HEK293T (cell line): ENCODE measurements around the gene OR4D1.

Experiments
- ELF4 ChIP-seq: fragments of 450-650 bp; IDR thresholded peaks from 2 replicates; pipeline ENCODE4 v1.6.1; 2017; ENCODE audit warnings: antibody characterized with exemption
- FOXM1 ChIP-seq: fragments of 450-650 bp; IDR thresholded peaks from 2 replicates; pipeline ENCODE4 v1.6.1; 2017; ENCODE audit warnings: mild to moderate bottlenecking, borderline replicate concordance
- HDGF ChIP-seq: fragments of 450-650 bp; IDR thresholded peaks from 2 replicates; pipeline ENCODE4 v1.6.1; 2017; ENCODE audit warnings: antibody characterized with exemption, borderline replicate concordance

GRCh38 chr17:58196610-58197009 is 48.4 kb downstream of the OR4D1 start:
- TF ChIP-seq HDGF (no peak), FOXM1 (no peak), ELF4 (no peak)
